Measurements from ENCODE around the gene ARHGEF1.
"Not testable (repeated sequence)": the region's sequence is repeated elsewhere in the genome, so short reads cannot be mapped to it uniquely, and the experiment has no call there.

The ARHGEF1 gene

DNA sequence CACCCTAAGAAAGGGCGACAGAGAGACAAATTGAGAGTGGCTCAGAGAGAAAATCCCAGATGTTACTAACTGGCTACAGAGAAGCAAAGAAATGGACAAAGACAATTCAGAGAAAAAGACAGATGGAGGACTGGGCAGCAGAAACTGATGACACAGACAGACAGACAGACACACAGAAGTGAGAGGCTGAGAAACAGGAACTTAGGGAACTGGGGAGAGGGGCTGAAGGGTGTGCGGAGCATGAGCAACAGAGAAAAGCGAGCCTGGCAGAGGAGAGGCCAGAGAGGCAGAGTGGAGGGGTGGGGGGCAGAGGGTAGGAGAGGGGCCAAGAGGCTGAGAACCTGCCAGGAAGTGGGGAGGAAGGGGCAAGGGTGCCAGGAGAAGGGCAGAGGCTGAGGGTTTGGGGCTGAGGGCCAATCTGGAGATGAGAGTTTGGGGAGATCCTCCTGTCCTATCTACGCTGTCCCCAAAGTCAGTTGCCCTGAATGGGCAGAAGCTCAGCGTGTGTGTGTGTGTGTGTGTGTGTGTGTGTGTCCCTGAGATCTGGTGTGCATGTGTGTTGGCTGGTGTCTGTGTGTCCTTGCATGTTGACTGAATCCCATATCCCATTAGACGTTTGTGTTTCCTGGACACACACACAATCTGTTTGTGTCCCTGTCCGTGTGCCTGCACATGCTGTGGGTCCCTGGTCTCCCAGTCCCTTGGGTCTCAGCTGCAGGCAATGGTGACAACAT lies 50.9 kb downstream of the ARHGEF1 start:
- no peak overlapping the region for H3K27ac ChIP-seq (ENCODE audit: low read length)
- H3K4me3 ChIP-seq (ENCODE audit: low read length): no peak overlapping the region
- H3K4me1 ChIP-seq (ENCODE audit: insufficient read depth, low read length): peaks cover 6% of the 10 kb centered on the region
- no peak overlapping the region for H3K9ac ChIP-seq (ENCODE audit: low read depth, low read length)
- H3K36me3 ChIP-seq (ENCODE audit: insufficient read depth, low read depth, low read length): no peaks in the 10 kb centered on the region
- H3K9me3 ChIP-seq (ENCODE audit: insufficient read depth, low read depth, low read length): no peaks in the 10 kb centered on the region
- peaks cover 95% of the 10 kb centered on the region for H3K27me3 ChIP-seq (ENCODE audit: insufficient read depth, low read length)

DNA sequence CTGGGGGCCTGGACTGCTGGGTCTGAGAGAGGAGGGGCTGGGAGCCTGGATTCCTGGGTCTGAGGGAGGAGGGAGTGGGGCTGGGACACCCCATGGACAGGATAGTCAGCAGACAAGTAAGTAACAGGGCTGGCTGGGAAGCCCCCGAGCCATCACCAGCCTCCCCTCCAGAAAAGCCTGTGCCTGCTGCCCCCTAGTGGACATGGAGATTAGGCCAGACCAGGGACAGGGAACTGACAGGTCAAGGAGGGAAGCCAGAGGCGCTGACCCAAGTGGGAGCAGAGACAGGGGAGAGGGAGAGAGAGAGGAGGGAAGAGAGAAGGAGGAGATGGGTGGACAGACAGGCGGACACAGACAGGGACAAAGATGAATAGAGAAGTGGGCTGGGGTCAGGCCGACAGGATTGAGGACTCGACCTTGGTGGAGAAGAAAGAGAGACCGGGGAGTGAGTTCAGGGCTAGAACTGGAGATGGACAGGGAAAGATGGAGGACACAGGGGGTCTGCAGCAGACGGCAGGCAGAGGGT lies 51.9 kb downstream of the ARHGEF1 start:
- no peak overlapping the region for H3K9ac ChIP-seq (ENCODE audit: low read depth, low read length)
- peaks cover 6% of the 10 kb centered on the region for H3K4me1 ChIP-seq (ENCODE audit: insufficient read depth, low read length)
- H3K36me3 ChIP-seq (ENCODE audit: insufficient read depth, low read depth, low read length): no peaks in the 10 kb centered on the region
- H3K4me3 ChIP-seq (ENCODE audit: low read length): no peak overlapping the region
- H3K9me3 ChIP-seq (ENCODE audit: insufficient read depth, low read depth, low read length): no peaks in the 10 kb centered on the region
- peaks cover 91% of the 10 kb centered on the region for H3K27me3 ChIP-seq (ENCODE audit: insufficient read depth, low read length)
- no peak overlapping the region for H3K27ac ChIP-seq (ENCODE audit: low read length)

- H3K9me3 ChIP-seq (ENCODE audit: insufficient read depth, low read depth, low read length): no peaks in the 10 kb centered on the region
- H3K27me3 ChIP-seq (ENCODE audit: insufficient read depth, low read length): peaks cover 89% of the 10 kb centered on the region
- H3K4me1 ChIP-seq (ENCODE audit: insufficient read depth, low read length): peaks cover 6% of the 10 kb centered on the region
- no peaks in the 10 kb centered on the region for H3K36me3 ChIP-seq (ENCODE audit: insufficient read depth, low read depth, low read length)
- H3K27ac ChIP-seq (ENCODE audit: low read length): no peak overlapping the region
- H3K9ac ChIP-seq (ENCODE audit: low read depth, low read length): no peak overlapping the region
- H3K4me3 ChIP-seq (ENCODE audit: low read length): no peak overlapping the region
Measured at GRCh38 chr19:41935760-41936415, 52.9 kb downstream of the ARHGEF1 start.

- Histone ChIP-seq H3K4me3 (ENCODE audit: low read length) (no peak overlapping the region), H3K9me3 (ENCODE audit: insufficient read depth, low read depth, low read length) (no peaks in the 10 kb centered on the region), H3K4me1 (ENCODE audit: insufficient read depth, low read length) (peaks cover 4% of the 10 kb centered on the region), H3K27me3 (ENCODE audit: insufficient read depth, low read length) (peaks cover 89% of the 10 kb centered on the region), H3K36me3 (ENCODE audit: insufficient read depth, low read depth, low read length) (no peaks in the 10 kb centered on the region), H3K9ac (ENCODE audit: low read depth, low read length) (no peak overlapping the region), H3K27ac (ENCODE audit: low read length) (no peak overlapping the region)
Measured at GRCh38 chr19:41936416-41936850, 53.4 kb downstream of the ARHGEF1 start.

- H3K27ac ChIP-seq (ENCODE audit: low read length): no peak overlapping the region
Measured at GRCh38 chr19:41936961-41937360, 54.0 kb downstream of the ARHGEF1 start.

GRCh38 chr19:41937525-41938468 lies 54.8 kb downstream of the ARHGEF1 start:
- H3K9ac ChIP-seq (ENCODE audit: low read depth, low read length): no peak overlapping the region
- no peak overlapping the region for H3K4me3 ChIP-seq (ENCODE audit: low read length)
- no peak overlapping the region for H3K27ac ChIP-seq (ENCODE audit: low read length)
- H3K4me1 ChIP-seq (ENCODE audit: insufficient read depth, low read length): no peaks in the 10 kb centered on the region
- peaks cover 84% of the 10 kb centered on the region for H3K27me3 ChIP-seq (ENCODE audit: insufficient read depth, low read length)
- no peaks in the 10 kb centered on the region for H3K9me3 ChIP-seq (ENCODE audit: insufficient read depth, low read depth, low read length)
- H3K36me3 ChIP-seq (ENCODE audit: insufficient read depth, low read depth, low read length): no peaks in the 10 kb centered on the region

More at GRCh38 chr19:41936961-41937360, 54.0 kb downstream of the ARHGEF1 start:
- no peak overlapping the region for H3K4me3 ChIP-seq (ENCODE audit: low read length)
- H3K36me3 ChIP-seq (ENCODE audit: insufficient read depth, low read depth, low read length): no peaks in the 10 kb centered on the region
- no peaks in the 10 kb centered on the region for H3K9me3 ChIP-seq (ENCODE audit: insufficient read depth, low read depth, low read length)
- H3K27me3 ChIP-seq (ENCODE audit: insufficient read depth, low read length): peaks cover 89% of the 10 kb centered on the region
- no peaks in the 10 kb centered on the region; the same call in 1 of the 2 replicates for H3K4me1 ChIP-seq (ENCODE audit: insufficient read depth, low read length)
- H3K9ac ChIP-seq (ENCODE audit: low read depth, low read length): no peak overlapping the region

- H3K9ac ChIP-seq (ENCODE audit: low read depth, low read length); H3K9me3 ChIP-seq (ENCODE audit: insufficient read depth, low read depth, low read length); H3K36me3 ChIP-seq (ENCODE audit: insufficient read depth, low read depth, low read length); H3K4me3 ChIP-seq (ENCODE audit: low read length); H3K27ac ChIP-seq (ENCODE audit: low read length); H3K4me1 ChIP-seq (ENCODE audit: insufficient read depth, low read length): not testable (repeated sequence)
- peaks cover 72% of the 10 kb centered on the region for H3K27me3 ChIP-seq (ENCODE audit: insufficient read depth, low read length)
Measured at GRCh38 chr19:41939209-41939608, 56.2 kb downstream of the ARHGEF1 start.

DNA sequence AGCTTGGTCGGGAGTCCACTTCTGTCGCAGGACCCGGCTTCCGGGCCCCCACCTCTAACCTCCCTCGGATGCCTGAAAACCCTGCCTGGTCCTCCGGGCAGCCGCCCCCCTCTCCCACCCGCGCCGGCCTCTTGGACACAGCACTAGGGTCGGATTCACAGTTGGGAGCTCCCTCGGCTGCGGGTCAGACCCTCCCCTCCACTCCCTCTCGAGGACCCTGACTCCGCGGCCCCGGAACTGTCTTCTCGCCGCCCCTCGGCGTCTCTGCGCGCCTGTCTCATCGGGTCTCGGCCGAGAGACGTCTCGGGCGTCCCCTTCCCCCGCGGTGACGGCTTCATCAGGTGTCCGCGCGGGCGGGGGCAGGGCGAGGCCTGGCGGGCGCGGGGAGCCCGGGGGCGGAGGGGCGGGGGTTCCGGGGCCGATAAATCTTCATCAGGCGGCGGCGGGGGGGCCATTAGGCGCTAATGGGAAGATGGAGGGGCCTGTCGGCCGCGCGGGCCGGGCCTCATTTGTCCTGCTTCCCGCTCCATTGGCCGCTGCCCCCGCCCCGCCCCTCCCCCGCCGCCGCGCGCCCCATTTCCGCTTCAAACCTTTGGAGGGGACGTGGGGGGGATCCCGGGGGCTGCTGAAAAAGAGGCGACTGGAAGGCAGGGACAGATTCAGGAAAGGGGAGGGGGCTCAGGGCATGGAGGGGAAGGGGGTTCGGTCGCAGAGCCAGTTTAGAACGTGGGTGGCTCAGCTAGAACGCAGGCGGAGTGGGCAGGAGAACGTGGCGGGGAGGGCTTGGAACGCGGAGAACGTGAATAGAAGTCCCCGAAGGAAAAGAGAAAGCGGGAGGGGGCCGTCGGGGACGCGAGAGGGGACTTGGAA lies 57.1 kb downstream of the ARHGEF1 start:
- H3K9ac ChIP-seq (ENCODE audit: low read depth, low read length): peak overlapping the region; percentile 41; the same call in 1 of the 2 replicates
- H3K27ac ChIP-seq (ENCODE audit: low read length): no peak overlapping the region

DNA sequence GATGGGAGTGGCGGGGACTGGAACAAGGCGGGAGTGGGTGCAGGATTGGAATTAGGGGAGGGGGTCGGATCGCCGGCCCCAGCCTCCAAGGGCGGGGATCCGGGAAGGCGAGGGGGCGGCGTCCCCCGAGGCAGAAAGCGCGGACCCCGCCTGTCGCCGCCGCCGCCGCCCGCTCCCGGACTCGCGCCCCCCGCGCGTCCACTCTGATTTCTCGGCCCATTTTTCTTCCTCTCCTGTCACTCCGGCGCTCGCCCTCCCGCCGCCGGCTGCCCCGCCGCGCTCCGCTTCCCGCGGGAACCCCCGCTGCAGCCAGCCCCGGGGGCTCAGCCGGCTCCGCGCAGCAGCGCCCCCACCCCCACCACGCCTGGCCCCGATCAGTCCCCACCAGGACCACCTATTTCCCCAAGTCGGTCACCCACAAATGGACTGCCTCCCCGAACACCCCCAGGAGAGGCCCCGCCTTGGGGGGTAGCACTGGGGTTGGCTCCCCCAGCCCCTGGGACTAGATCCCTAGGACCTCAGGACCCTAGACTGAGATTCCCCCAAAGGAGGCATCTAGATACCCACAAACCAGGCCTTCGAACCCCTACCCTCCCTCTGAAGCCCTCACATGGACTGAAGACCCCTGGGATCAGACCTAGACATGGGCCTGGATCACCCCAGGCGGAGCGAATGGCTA lies 57.9 kb downstream of the ARHGEF1 start:
- Histone ChIP-seq H3K4me3 (ENCODE audit: low read length) (peak overlapping the region; percentile 73; the same call in 1 of the 2 replicates), H3K9ac (ENCODE audit: low read depth, low read length) (peak overlapping the region; percentile 41; the same call in 1 of the 2 replicates), H3K4me1 (ENCODE audit: insufficient read depth, low read length) (no peaks in the 10 kb centered on the region), H3K36me3 (ENCODE audit: insufficient read depth, low read depth, low read length) (no peaks in the 10 kb centered on the region), H3K27me3 (ENCODE audit: insufficient read depth, low read length) (peaks cover 56% of the 10 kb centered on the region), H3K27ac (ENCODE audit: low read length) (no peak overlapping the region), H3K9me3 (ENCODE audit: insufficient read depth, low read depth, low read length) (no peaks in the 10 kb centered on the region)

More for the DNA sequence above, 57.1 kb downstream of the ARHGEF1 start:
- Histone ChIP-seq H3K4me1 (ENCODE audit: insufficient read depth, low read length) (no peaks in the 10 kb centered on the region), H3K9me3 (ENCODE audit: insufficient read depth, low read depth, low read length) (no peaks in the 10 kb centered on the region), H3K4me3 (ENCODE audit: low read length) (peak overlapping the region; percentile 73; the same call in 1 of the 2 replicates), H3K27me3 (ENCODE audit: insufficient read depth, low read length) (peaks cover 63% of the 10 kb centered on the region), H3K36me3 (ENCODE audit: insufficient read depth, low read depth, low read length) (no peaks in the 10 kb centered on the region)

- Histone ChIP-seq H3K27ac (ENCODE audit: low read length) (no peak overlapping the region), H3K4me3 (ENCODE audit: low read length) (no peak overlapping the region), H3K4me1 (ENCODE audit: insufficient read depth, low read length) (no peaks in the 10 kb centered on the region), H3K27me3 (ENCODE audit: insufficient read depth, low read length) (peaks cover 48% of the 10 kb centered on the region), H3K9ac (ENCODE audit: low read depth, low read length) (no peak overlapping the region), H3K36me3 (ENCODE audit: insufficient read depth, low read depth, low read length) (no peaks in the 10 kb centered on the region), H3K9me3 (ENCODE audit: insufficient read depth, low read depth, low read length) (no peaks in the 10 kb centered on the region)
Measured at GRCh38 chr19:41941410-41942202, 58.6 kb downstream of the ARHGEF1 start.
